HepG2 (cell line): ENCODE data around the gene ADCY7. TPM values are rescaled to one million over a fixed set of nuclear protein-coding genes. Genes with fewer than 3 reads are reported as not detected.

Source experiments
- ADNP ChIP-seq: sonication (generic); formaldehyde crosslinking; IDR thresholded peaks from 2 replicates; pipeline ENCODE4 v1.4.0; 2020; ENCODE audit warnings: missing genetic modification reagents
- CAMTA2 ChIP-seq: sonication (generic); formaldehyde crosslinking; IDR thresholded peaks from 2 replicates; pipeline ENCODE4 v1.4.0; 2020; ENCODE audit warnings: mild to moderate bottlenecking, missing genetic modification reagents, borderline replicate concordance
- FOXO1 ChIP-seq: sonication (generic); formaldehyde crosslinking; IDR thresholded peaks from 2 replicates; pipeline ENCODE4 v1.4.0; 2020; ENCODE audit warnings: missing genetic modification reagents
- KLF6 ChIP-seq: IDR thresholded peaks from 2 replicates; pipeline ENCODE4 v1.8.0; 2016; ENCODE audit warnings: missing biosample characterization, missing genetic modification reagents
- KLF9 ChIP-seq: IDR thresholded peaks from 2 replicates; pipeline ENCODE4 v1.6.1; 2016; ENCODE audit warnings: low read depth
- KMT2B ChIP-seq: IDR thresholded peaks from 2 replicates; pipeline ENCODE4 v1.6.1; 2016; ENCODE audit warnings: missing genetic modification reagents, missing compliant biosample characterization
- NR3C1 ChIP-seq: sonication (generic); formaldehyde crosslinking; IDR thresholded peaks from 2 replicates; pipeline ENCODE4 v1.4.0; 2020; ENCODE audit warnings: missing genetic modification reagents
- RCOR2 ChIP-seq: IDR thresholded peaks from 2 replicates; pipeline ENCODE4 v1.6.1; 2016; ENCODE audit warnings: missing biosample characterization, missing genetic modification reagents
- SPEN ChIP-seq: sonication (generic); formaldehyde crosslinking; IDR thresholded peaks from 2 replicates; pipeline ENCODE4 v1.5.1; 2020; ENCODE audit warnings: low read depth, mild to moderate bottlenecking, missing genetic modification reagents
- TP53 ChIP-seq: sonication (generic); formaldehyde crosslinking; conservative IDR thresholded peaks from 2 replicates; pipeline ENCODE4 v1.4.0; 2020; ENCODE audit warnings: missing genetic modification reagents
- ZBTB38 ChIP-seq: sonication (generic); formaldehyde crosslinking; IDR thresholded peaks from 2 replicates; pipeline ENCODE4 v1.5.1; 2020; ENCODE audit warnings: mild to moderate bottlenecking, missing genetic modification reagents
- ZNF263 ChIP-seq: sonication (generic); formaldehyde crosslinking; IDR thresholded peaks from 2 replicates; pipeline ENCODE4 v1.4.0; 2020; ENCODE audit warnings: missing genetic modification reagents
- ZNF460 ChIP-seq: sonication (generic); formaldehyde crosslinking; IDR thresholded peaks from 2 replicates; pipeline ENCODE4 v1.5.1; 2020; ENCODE audit warnings: missing genetic modification reagents, mild to moderate bottlenecking, borderline replicate concordance
- ZNF468 ChIP-seq: sonication (generic); formaldehyde crosslinking; IDR thresholded peaks from 2 replicates; pipeline ENCODE4 v1.8.0; 2022; ENCODE audit warnings: mild to moderate bottlenecking, moderate library complexity, missing genetic modification reagents
- ZNF556 ChIP-seq: sonication (generic); formaldehyde crosslinking; IDR thresholded peaks from 2 replicates; pipeline ENCODE4 v1.4.0; 2020; ENCODE audit warnings: mild to moderate bottlenecking, missing genetic modification reagents, borderline replicate concordance
- ZNF570 ChIP-seq: sonication (generic); formaldehyde crosslinking; IDR thresholded peaks from 2 replicates; pipeline ENCODE4 v1.4.0; 2020; ENCODE audit warnings: mild to moderate bottlenecking, missing genetic modification reagents, borderline replicate concordance
- polyA plus RNA-seq, 8 experiments: library from polyadenylated mRNA; depleted of rRNA in 3 of 8; stranded (reverse) in 7 of 8; unstranded in 1 of 8; fragments of >200 nt; fragmentation: Illumina TruSeq in 4 of 8; extraction: Trizol in 4 of 8; gene quantifications; 2 replicates each; pipeline versions ENCODE4 v1.2.1 to v1.2.3, GENCODE V29; 2011 to 2016; ENCODE audit warnings: low read depth in 4 of 8, missing spikeins in 1 of 8, mixed read lengths in 1 of 8; ENCODE audit not compliant: insufficient read depth in 1 of 8
- total RNA-seq, 5 experiments: library from RNA; depleted of rRNA; stranded (reverse); fragments of >200 nt; fragmentation: Illumina TruSeq; extraction: Trizol; gene quantifications; 2 replicates each; pipeline ENCODE4 v1.2.3, GENCODE V29; 2016; ENCODE audit warnings: low read depth in 1 of 5
- TF ChIP-seq, protein P1 (sequence below): sonication (generic); formaldehyde crosslinking; IDR thresholded peaks from 2 replicates; pipeline ENCODE4; 2020; ENCODE audit warnings: missing genetic modification reagents, mild to moderate bottlenecking, borderline replicate concordance
- TF ChIP-seq, protein P2 (sequence below): sonication (generic); formaldehyde crosslinking; IDR thresholded peaks from 2 replicates; pipeline ENCODE4 v1.5.0; 2020; ENCODE audit warnings: mild to moderate bottlenecking, missing genetic modification reagents, borderline replicate concordance
- TF ChIP-seq, protein P3 (sequence below): sonication (generic); formaldehyde crosslinking; conservative IDR thresholded peaks from 2 replicates; pipeline ENCODE4 v1.4.0; 2020; ENCODE audit warnings: missing genetic modification reagents

ADCY7 gene
- total and polyA plus RNA-seq, 2 of the 13 experiments (the other 11 are each of a cell fraction or from before 2014, with no cell fraction given): 2.2 to 4.3 TPM

DNA sequence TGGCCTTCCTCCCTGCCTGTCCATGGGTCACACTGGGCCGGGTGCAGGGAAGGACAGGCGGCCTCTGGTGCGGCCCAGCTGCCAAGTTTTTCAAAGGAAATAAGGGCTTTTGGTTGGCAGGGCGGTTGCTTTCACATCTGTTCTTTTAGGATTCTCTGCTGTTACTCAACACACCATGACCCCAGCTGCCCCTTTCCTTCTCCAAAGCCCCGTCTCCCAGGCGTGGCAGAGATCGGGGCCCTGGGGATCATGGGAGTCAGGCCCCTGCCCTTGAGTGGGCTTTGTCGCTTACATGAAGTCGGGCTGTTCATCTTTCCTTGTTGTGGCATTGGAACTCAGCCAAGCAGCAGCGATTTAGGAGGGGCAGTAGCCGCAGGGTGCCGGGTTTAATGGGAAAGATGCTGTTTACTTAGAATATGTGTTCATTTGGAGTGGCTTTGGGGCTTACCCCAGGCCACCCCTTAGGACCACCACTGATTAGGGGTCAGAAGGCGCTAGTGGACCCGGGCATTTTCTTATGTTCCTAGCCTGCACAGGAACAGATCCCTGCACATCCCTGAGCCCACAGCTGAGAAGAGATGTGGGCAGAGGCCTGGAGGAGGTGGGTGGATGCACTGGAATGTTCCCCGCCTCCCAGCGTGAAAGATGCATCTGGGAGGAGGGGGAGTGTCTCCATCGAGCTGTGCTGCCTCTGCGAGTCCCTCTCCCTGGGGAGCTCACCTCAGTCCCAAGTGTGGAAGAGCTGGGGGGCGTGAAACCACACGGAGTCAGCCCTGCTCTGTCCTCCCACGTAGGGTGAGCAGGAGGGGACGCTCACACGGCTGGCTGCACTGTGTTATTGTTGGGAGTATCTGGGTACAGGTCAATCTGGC, 6.8 kb upstream of the ADCY7 start (continued):
- TF ChIP-seq, protein P1, sequence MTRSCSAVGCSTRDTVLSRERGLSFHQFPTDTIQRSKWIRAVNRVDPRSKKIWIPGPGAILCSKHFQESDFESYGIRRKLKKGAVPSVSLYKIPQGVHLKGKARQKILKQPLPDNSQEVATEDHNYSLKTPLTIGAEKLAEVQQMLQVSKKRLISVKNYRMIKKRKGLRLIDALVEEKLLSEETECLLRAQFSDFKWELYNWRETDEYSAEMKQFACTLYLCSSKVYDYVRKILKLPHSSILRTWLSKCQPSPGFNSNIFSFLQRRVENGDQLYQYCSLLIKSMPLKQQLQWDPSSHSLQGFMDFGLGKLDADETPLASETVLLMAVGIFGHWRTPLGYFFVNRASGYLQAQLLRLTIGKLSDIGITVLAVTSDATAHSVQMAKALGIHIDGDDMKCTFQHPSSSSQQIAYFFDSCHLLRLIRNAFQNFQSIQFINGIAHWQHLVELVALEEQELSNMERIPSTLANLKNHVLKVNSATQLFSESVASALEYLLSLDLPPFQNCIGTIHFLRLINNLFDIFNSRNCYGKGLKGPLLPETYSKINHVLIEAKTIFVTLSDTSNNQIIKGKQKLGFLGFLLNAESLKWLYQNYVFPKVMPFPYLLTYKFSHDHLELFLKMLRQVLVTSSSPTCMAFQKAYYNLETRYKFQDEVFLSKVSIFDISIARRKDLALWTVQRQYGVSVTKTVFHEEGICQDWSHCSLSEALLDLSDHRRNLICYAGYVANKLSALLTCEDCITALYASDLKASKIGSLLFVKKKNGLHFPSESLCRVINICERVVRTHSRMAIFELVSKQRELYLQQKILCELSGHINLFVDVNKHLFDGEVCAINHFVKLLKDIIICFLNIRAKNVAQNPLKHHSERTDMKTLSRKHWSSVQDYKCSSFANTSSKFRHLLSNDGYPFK (CRISPR knock-in tag): no peak
- no peak for TF ChIP-seq ZNF570 (CRISPR knock-in tag)
- TF ChIP-seq, protein P2, sequence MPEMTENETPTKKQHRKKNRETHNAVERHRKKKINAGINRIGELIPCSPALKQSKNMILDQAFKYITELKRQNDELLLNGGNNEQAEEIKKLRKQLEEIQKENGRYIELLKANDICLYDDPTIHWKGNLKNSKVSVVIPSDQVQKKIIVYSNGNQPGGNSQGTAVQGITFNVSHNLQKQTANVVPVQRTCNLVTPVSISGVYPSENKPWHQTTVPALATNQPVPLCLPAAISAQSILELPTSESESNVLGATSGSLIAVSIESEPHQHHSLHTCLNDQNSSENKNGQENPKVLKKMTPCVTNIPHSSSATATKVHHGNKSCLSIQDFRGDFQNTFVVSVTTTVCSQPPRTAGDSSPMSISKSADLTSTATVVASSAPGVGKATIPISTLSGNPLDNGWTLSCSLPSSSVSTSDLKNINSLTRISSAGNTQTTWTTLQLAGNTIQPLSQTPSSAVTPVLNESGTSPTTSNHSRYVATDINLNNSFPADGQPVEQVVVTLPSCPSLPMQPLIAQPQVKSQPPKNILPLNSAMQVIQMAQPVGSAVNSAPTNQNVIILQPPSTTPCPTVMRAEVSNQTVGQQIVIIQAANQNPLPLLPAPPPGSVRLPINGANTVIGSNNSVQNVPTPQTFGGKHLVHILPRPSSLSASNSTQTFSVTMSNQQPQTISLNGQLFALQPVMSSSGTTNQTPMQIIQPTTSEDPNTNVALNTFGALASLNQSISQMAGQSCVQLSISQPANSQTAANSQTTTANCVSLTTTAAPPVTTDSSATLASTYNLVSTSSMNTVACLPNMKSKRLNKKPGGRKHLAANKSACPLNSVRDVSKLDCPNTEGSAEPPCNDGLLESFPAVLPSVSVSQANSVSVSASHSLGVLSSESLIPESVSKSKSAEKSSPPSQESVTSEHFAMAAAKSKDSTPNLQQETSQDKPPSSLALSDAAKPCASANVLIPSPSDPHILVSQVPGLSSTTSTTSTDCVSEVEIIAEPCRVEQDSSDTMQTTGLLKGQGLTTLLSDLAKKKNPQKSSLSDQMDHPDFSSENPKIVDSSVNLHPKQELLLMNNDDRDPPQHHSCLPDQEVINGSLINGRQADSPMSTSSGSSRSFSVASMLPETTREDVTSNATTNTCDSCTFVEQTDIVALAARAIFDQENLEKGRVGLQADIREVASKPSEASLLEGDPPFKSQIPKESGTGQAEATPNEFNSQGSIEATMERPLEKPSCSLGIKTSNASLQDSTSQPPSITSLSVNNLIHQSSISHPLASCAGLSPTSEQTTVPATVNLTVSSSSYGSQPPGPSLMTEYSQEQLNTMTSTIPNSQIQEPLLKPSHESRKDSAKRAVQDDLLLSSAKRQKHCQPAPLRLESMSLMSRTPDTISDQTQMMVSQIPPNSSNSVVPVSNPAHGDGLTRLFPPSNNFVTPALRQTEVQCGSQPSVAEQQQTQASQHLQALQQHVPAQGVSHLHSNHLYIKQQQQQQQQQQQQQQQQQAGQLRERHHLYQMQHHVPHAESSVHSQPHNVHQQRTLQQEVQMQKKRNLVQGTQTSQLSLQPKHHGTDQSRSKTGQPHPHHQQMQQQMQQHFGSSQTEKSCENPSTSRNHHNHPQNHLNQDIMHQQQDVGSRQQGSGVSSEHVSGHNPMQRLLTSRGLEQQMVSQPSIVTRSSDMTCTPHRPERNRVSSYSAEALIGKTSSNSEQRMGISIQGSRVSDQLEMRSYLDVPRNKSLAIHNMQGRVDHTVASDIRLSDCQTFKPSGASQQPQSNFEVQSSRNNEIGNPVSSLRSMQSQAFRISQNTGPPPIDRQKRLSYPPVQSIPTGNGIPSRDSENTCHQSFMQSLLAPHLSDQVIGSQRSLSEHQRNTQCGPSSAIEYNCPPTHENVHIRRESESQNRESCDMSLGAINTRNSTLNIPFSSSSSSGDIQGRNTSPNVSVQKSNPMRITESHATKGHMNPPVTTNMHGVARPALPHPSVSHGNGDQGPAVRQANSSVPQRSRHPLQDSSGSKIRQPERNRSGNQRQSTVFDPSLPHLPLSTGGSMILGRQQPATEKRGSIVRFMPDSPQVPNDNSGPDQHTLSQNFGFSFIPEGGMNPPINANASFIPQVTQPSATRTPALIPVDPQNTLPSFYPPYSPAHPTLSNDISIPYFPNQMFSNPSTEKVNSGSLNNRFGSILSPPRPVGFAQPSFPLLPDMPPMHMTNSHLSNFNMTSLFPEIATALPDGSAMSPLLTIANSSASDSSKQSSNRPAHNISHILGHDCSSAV: no peak
- TF ChIP-seq, protein P3, sequence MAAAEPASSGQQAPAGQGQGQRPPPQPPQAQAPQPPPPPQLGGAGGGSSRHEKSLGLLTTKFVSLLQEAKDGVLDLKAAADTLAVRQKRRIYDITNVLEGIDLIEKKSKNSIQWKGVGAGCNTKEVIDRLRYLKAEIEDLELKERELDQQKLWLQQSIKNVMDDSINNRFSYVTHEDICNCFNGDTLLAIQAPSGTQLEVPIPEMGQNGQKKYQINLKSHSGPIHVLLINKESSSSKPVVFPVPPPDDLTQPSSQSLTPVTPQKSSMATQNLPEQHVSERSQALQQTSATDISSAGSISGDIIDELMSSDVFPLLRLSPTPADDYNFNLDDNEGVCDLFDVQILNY (CRISPR knock-in tag): no peak
- TF ChIP-seq KLF6 (CRISPR knock-in tag): no peak
- no peak for TF ChIP-seq ADNP (CRISPR knock-in tag)
- no peak for TF ChIP-seq ZNF556 (CRISPR knock-in tag)
- TF ChIP-seq CAMTA2: no peak
- peak; percentile 3; the same call in 1 of the 2 replicates for TF ChIP-seq FOXO1 (CRISPR knock-in tag)
- peak; percentile 54; the same call in 1 of the 2 replicates for TF ChIP-seq ZNF263 (CRISPR knock-in tag)
- TF ChIP-seq ZNF460 (CRISPR knock-in tag): no peak
- TF ChIP-seq ZBTB38: no peak
- TF ChIP-seq TP53 (CRISPR knock-in tag): no peak
- TF ChIP-seq RCOR2 (CRISPR knock-in tag): no peak
- no peak for TF ChIP-seq NR3C1 (CRISPR knock-in tag)
- no peak for TF ChIP-seq KLF9
- no peak for TF ChIP-seq KMT2B (CRISPR knock-in tag)
- TF ChIP-seq ZNF468: no peak
- no peak for TF ChIP-seq SPEN (CRISPR knock-in tag)
